Measurements from ENCODE around the gene ANAPC5. TPM values are rescaled to one million over a fixed set of nuclear protein-coding genes. Genes with fewer than 3 reads are reported as not detected.

Gene ANAPC5
- total RNA-seq, 1 donor from 2014 or later = 115 TPM

DNA sequence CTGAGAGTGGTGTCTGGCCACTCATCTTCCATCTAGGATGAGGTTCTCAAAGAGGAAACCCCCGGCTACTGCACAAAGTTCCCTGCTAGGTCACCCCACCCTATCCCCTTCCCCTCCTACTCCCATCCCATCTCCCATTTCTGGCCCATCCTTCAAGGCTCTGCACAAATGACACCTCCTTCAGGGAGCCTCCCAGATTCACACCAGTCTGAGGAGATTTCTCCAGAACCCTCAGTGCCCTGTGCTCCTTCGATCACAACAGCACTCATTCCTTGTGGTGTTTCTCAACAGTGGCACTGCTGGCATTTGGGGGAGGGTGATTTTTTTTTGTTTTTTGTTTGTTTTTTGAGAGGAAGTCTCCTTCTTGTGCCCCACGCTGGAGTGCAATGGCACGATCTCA lies 58.6 kb downstream of the ANAPC5 start:
- TF ChIP-seq CTCF (IDR thresholded peaks at IDR 0.05; ENCODE audit: insufficient read depth, low read length, severe bottlenecking) = no peak
- FAIRE-seq (no peak), DNase-seq (ENCODE audit: low read depth) (no peak)
- Histone ChIP-seq H3K4me3 (ENCODE audit: low read depth, low read length) (no peak overlapping the region), H3K27me3 (ENCODE audit: control insufficient read depth, insufficient read depth, low read length) (no peaks in the 10 kb centered on the region), H3K36me3 (ENCODE audit: control insufficient read depth, insufficient read depth, low read length) (peaks cover 2% of the 10 kb centered on the region)

DNA sequence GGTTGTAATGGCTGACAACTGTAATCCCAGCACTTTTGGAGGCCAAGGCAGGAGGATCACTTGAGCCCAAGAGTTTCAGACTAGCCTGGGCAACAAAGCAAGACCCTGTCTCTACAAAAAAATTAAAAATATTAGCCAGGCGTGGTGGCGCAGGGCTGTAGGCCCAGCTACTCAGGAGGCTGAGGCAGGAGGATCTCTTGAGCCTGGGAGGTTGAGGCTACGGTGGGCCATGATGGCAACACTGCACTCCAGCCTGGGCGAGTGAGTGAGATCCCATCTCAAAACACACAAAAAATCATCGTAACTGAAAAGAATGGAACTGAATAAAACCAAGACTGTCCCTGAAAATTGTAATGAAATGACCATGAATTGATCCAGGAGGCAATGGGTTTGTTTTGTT lies 61.8 kb downstream of the ANAPC5 start:
- FAIRE-seq = no peak
- Histone ChIP-seq H3K4me3 (ENCODE audit: low read depth, low read length) (no peak overlapping the region), H3K36me3 (ENCODE audit: control insufficient read depth, insufficient read depth, low read length) (peaks cover 2% of the 10 kb centered on the region), H3K27me3 (ENCODE audit: control insufficient read depth, insufficient read depth, low read length) (no peaks in the 10 kb centered on the region)
- no peak for DNase-seq (ENCODE audit: low read depth)
- TF ChIP-seq CTCF (IDR thresholded peaks at IDR 0.05; ENCODE audit: insufficient read depth, low read length, severe bottlenecking) = no peak

DNA sequence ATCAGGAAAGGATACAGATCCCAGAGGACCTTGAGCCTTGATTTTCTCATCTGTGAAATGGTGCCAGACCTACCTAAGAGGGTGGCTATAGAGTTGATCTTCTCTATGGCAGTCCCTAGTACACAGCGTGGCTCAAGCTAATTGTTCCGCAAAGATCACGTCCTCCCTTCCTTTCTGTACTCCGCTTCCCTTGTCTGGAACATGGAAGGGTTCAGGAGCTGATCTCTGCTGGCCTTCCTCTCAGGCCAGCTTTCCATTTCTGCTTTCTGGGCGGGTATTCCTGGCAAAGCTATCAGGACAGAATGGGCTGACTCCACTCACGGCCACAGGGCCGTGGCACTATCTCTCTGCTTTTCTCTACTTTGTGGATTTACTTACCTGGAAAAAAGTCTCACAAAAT lies 62.2 kb downstream of the ANAPC5 start:
- FAIRE-seq (no peak), DNase-seq (ENCODE audit: low read depth) (no peak)
- Histone ChIP-seq H3K27me3 (ENCODE audit: control insufficient read depth, insufficient read depth, low read length) (no peaks in the 10 kb centered on the region), H3K36me3 (ENCODE audit: control insufficient read depth, insufficient read depth, low read length) (peaks cover 2% of the 10 kb centered on the region), H3K4me3 (ENCODE audit: low read depth, low read length) (no peak overlapping the region)
- no peak for TF ChIP-seq CTCF (IDR thresholded peaks at IDR 0.05; ENCODE audit: insufficient read depth, low read length, severe bottlenecking)

- no peak for TF ChIP-seq CTCF (IDR thresholded peaks at IDR 0.05; ENCODE audit: insufficient read depth, low read length, severe bottlenecking)
- no peaks in the 10 kb centered on the region for H3K27me3 ChIP-seq (ENCODE audit: control insufficient read depth, insufficient read depth, low read length)
- no peak overlapping the region for H3K4me3 ChIP-seq (ENCODE audit: low read depth, low read length)
- no peak for DNase-seq (ENCODE audit: low read depth)
- H3K36me3 ChIP-seq (ENCODE audit: control insufficient read depth, insufficient read depth, low read length) = peaks cover 3% of the 10 kb centered on the region
- FAIRE-seq = no peak
These were observed 63.2 kb downstream of the ANAPC5 start for GRCh38 chr12:121288986-121289385.

GRCh38 chr12:121288158-121288845 lies 63.9 kb downstream of the ANAPC5 start:
- no peak for TF ChIP-seq CTCF (IDR thresholded peaks at IDR 0.05; ENCODE audit: insufficient read depth, low read length, severe bottlenecking)
- FAIRE-seq = no peak
- H3K27me3 ChIP-seq (ENCODE audit: control insufficient read depth, insufficient read depth, low read length) = no peaks in the 10 kb centered on the region
- H3K36me3 ChIP-seq (ENCODE audit: control insufficient read depth, insufficient read depth, low read length) = peaks cover 7% of the 10 kb centered on the region
- DNase-seq (ENCODE audit: low read depth) = no peak
- no peak overlapping the region for H3K4me3 ChIP-seq (ENCODE audit: low read depth, low read length)
